SK-N-DZ (cell line): ENCODE measurements around the gene PIGC. TPM values are rescaled to one million over a fixed set of nuclear protein-coding genes. Genes with fewer than 3 reads are reported as not detected.

Experiments used
- DNase-seq: peaks from one replicate; pipeline ENCODE4 v3.0.0-alpha.2; 2015; ENCODE audit warnings: low spot score
- polyA plus RNA-seq, 2 experiments: library from polyadenylated mRNA; depleted of rRNA; stranded (reverse); fragments of >200 nt; gene quantifications; 2 replicates each; pipeline ENCODE4 v1.2.3, GENCODE V29; 2014

Gene PIGC
- 47.6 and 58.8 TPM in 2 replicates for polyA plus RNA-seq (2014; cell fraction: cytosol; rRNA removed)
- 23.8 and 30.9 TPM in 2 replicates for polyA plus RNA-seq (2014; cell fraction: nucleus; rRNA removed)

- peak; percentile 86 for DNase-seq
Measured at GRCh38 chr1:172443666-172444453, at the start of gene PIGC. PIGC (minus strand) TSS chr1:172444069; CDS start chr1:172442622, 1,447 bp downstream.

- DNase-seq = no peak
Measured at GRCh38 chr1:172492421-172492820, 48.6 kb upstream of the PIGC start.

DNA sequence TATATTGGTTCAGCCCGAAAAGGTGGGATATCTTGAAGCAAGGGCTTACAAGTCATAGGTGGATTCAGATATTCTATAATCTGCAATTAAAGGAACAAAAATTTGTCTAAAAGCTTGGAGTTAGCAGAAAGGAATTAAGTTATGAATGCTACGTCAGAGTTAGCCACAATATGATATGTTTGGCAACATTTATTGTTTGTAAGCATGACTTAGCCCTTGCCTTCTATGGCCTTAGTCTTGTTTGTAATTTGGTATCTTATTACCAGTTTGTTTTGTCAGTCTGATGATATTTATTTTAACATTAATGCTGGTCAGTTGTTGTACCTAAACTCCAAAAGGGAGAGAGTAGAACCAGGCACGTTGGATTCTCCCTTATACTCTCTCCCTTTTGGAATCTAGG lies 46.0 kb upstream of the PIGC start:
- no peak for DNase-seq

DNA sequence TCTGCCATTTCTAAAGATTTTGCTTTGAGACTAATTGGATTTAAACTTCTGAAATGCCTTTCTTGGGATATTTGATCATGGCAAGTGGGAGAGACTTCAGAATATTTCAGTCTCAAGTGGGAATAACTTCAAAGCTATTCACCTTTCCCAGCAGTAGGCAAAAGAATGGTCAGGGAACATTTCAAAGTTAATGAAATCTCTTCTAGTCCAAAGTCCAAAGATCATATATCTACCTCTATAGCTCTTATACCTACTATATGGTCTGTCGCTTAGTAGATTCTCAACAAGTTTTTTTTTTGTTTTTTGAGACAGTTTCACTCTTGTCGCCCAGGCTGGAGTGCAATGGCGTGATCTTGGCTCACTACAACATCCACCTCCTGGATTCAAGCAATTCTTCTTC lies 44.5 kb upstream of the PIGC start:
- DNase-seq = no peak

DNA sequence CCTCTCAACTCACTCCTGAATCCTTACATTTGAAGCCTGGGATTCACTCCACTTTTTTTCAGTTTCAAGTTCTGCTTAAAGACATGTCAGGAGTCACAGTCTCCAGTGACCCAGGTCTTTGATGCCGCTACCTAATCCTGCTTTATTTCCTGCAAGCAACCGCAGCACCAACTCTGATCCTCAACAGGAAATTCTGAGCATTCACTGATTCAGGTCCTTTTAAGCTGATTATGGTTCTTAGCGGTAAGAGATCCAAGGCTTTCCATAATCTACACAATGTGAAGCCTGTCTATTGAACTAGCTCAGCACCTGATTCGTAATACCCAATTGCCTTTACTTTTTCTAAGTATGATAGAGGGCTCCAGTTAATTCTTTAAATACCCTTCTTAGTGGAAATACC lies 43.7 kb upstream of the PIGC start:
- DNase-seq = no peak

DNA sequence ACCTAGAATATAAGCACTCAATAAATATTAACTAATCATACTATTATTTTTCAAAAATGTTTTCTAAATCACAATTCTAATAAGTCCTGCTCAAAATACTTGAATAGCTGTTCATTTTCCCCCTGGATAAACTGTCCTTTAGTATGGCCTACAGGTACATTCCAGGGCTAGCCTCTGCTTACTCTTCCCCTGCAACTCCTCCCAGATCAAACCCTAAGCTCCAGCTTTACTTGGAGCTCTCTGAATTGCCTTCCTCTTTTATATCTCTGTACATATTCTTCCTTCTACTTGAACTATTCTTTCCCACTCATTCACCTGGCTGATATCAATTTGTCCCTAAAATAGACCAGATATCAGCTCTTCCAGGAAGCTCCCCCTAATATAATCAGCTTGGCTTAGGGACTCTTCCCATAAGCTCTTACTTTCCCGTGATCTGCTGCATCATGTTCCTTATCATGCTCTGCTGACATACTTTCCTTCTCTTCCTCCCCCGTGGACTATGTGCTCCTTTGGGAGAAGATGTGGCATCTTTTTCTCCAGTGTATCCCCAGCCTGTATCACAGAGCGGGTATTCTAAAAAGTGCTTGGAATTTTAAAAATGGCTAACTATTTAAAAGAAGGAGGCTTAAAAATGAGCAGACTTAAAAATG lies 43.1 kb upstream of the PIGC start:
- DNase-seq = no peak

GRCh38 chr1:172485626-172486025 lies 41.8 kb upstream of the PIGC start:
- no peak for DNase-seq

DNA sequence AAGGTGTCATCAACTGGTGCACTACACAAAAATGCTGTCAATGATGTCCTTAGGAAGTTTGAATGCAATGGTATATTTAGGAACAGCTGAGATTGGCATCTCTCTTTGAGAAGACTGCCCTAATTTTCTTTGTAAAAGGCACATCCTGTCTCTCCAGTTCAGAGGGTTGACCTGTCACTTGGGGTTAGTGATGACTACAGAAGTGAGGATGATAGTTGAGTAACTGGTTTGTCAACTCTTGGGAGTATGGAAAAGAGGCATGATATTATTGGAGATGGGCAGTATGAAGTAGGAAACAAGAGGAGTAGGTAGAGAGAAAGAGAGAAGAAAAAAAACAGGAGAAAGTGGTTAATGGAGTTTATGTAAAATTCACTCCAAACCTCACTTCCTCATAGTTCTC lies 40.4 kb upstream of the PIGC start:
- DNase-seq = no peak

DNA sequence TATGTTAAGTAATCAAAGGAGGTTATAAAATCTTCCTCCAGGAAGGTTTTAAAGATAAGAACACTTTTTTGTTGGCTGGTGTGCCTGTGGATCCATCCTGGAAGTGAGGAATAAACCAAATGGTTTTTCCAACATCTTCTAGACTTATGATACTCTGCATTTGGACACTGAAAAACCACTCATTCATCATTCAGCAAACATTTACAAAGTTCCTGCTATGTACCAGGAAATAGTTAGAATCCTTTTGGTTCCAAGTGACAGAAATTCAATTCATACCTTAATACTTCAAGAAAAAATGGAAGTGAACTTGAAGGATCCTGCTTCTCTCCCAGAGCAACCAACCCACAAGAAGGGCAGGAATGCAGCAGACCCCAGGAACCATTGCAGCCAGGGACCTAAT lies 39.6 kb upstream of the PIGC start:
- DNase-seq = no peak

DNA sequence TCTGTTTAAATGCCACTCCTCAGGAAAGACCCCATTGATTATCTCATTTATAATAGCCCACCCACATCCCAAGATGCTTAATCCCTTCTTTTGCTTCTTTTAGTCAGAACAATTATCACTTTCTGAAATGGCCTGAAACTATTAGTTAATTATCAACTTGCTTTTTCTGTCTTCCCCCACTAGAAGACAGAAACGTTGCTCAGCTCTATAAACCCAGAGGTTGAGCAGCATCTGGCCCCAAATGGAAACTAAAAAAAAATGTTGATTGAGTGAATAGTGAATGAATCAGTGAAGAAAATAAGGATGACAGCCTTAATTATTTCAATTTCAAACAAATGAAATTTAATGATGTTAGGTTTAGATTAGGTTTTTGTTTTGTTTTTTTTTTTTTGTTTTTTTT lies 38.2 kb upstream of the PIGC start:
- no peak for DNase-seq

DNA sequence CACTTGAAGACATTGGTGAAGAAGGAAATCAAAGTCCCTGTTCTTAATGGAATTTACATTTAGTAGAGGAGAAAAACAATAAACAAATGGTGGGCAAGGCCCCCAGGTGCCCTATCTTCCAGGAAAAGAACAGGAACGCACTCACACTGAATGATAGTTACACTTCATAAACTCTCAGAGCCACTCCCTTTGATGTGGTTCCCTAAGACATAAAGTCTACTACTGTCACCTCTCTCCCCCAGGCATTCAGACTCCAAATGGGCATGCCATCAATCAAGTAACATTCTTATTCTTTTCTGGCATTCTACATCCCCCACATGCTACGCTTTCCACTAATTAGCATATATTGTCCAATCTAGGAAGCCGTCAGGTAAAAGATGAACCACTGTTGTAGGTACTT lies 36.6 kb upstream of the PIGC start:
- no peak for DNase-seq

DNA sequence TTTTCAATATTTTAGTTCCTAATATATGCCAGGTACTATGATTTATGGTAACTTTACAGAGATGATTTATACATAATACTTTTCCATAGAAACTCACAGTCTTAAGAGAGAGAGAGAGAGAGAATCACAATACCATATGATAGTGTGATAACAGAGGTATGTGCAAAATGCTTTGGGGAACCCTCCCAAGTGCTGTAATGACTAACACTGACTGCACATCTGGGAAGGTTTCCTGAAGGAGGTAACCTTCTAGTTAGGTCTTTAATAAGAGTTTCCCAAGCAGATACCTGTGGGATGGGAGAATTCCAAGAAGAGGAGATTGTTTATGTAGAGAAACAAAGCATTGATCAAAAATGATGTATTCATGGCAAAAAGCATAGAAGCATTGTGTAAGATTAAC lies 34.6 kb upstream of the PIGC start:
- DNase-seq = no peak

DNA sequence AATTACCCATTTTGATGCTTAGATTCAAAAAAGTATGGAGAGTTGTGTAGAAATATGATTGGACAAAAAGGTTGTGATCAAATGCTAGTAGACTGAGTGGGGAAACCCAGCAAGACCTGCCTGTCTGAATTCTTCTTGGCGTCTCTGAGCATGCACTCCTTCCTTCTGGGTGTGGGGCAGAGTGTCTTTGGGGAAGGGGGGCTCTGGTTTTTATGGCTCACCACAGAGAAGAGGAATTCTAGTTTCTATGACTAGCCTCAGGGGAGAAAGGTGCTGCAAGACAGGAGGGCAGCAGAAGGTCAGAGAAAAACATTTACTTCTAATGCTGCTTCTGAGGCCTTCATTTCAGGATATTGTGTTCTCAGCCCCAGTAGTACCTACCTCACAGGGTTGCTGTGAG lies 33.9 kb upstream of the PIGC start:
- DNase-seq = no peak

GRCh38 chr1:172477216-172477615 lies 33.3 kb upstream of the PIGC start:
- no peak for DNase-seq

DNA sequence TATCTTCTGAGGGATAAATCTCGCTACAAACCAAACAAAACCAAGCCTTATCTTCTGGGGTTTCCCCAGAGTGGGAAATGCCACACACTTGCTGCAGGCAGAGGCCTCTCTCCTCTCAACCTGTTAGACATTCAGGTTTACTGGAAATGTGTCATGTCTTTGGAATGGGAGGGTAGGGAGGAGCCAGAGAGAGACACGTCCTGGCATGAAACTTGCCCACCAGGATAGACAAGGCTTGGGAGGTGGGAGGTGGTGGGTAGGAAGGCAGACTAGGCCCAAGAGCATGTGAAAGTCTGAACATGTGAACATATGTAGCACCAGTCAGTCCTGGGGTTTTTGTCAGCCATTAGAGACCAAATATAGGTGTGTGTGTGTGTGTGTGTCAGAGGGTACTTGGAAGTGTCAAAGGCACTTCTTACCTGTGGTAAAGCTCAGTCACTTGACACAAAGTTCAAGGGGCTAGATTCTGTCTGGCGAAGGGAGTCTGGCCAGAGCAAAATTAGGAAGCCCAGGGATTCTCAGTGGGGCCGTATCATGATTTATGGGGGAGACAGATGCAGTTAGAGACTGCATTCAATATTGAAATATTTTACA lies 32.4 kb upstream of the PIGC start:
- DNase-seq = no peak

GRCh38 chr1:172473842-172474241 lies 30.0 kb upstream of the PIGC start:
- no peak for DNase-seq

DNA sequence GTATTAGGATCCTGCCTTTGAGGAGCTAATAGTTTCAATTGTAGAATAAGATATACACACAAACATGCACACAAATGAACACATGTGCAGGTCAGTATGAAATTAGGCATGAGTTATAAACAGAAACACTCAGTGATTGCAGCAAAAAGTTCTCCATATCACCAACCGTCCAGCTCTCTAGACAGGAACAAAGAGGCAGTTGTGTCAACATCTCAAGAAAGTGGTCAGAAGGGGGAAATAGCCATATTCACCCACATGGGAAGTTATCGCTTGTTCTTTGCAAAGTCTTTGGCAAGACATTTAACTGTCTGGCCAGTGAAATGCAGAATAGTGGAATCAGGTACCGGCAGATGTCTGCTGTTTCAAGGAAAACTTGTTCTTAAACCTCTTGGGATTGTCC lies 29.4 kb upstream of the PIGC start:
- no peak for DNase-seq

DNA sequence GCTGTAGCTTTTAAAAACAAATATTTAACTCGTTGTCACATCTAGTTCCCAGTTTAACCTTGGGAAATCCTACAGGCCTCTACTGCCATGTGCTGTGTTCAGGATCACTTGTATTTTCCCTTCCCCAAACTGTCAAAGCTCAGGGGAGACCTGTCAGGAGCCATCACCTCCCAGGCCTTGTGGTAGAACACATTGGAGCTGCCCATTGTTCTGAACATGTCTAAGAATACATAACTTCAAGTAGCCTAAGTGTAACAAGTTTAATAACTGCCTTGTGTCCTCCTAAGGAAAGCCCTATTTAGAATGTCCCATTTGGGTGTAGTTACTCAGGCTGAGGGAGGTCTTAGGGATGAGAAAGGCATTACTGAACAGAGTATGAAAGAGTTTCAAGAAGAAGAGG lies 28.6 kb upstream of the PIGC start:
- DNase-seq = no peak

GRCh38 chr1:172471666-172472065 lies 27.8 kb upstream of the PIGC start:
- DNase-seq = no peak

DNA sequence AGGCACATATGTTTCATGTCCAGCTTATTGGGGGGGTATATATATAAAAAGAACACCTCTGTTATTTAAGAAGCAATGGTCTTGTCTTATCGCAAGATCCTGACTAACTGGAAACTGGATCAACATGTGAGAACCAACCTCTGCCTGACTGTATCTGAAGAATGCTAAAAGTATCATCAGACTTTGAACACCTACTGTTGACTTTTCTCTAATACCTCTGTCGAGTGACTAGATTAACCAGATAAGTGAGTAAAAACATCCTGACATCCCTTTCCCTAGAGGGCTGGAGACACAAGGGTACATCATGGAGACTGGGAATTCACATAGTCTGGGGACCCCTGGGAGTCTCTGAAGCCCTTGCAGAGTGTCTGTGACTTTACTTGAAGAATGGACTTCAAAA lies 26.3 kb upstream of the PIGC start:
- no peak for DNase-seq

- DNase-seq = no peak
Measured at GRCh38 chr1:172469717-172470116, 25.8 kb upstream of the PIGC start.

GRCh38 chr1:172468296-172468695 lies 24.4 kb upstream of the PIGC start:
- DNase-seq = no peak

DNA sequence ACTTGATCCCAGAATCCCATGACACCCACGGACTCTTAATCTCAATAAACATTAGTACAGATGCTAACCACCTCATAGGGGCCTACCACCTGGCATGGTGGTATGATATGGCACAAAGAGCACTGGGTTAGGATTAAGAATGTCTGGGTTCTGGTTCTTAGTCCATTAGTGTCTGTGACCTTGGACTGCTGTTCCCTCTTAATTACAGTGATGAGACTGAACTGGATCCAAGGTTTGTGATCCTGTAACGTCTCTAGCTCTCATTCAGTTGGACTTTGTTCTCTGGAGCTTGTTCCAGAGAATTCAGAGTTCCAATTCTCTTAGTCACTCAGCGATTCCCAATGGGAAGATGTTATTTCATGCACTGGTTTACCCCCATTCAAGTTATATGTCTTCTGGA lies 23.6 kb upstream of the PIGC start:
- no peak for DNase-seq
